Activated CD4-positive, alpha-beta T cell treated with anti-CD3 and anti-CD28 coated beads for 48 hours (primary cell): ENCODE data around the gene GPX5.
"Not testable (repeated sequence)": the region's sequence is repeated elsewhere in the genome, so short reads cannot be mapped to it uniquely, and the experiment has no call there.

ENCODE experiments used
- DNase-seq: peaks from one replicate; pipeline ENCODE4 v3.0.0-alpha.2; 2020

The GPX5 gene

GRCh38 chr6:28515676-28516075, 10.0 kb upstream of the GPX5 start, which contains the start of gene GPX6:
TSS of gene GPX6 (minus strand) at chr6:28515793. CDS start at chr6:28515743, 50 bp downstream.
- DNase-seq = no peak

- no peak for DNase-seq
Measured at GRCh38 chr6:28517964-28518363, 7.7 kb upstream of the GPX5 start.

- DNase-seq = no peak
Measured at GRCh38 chr6:28522594-28523240, 3.0 kb upstream of the GPX5 start.

GRCh38 chr6:28523241-28523622, 2.4 kb upstream of the GPX5 start:
- DNase-seq = peak; percentile 42

- DNase-seq = no peak
Measured at GRCh38 chr6:28530777-28531176, 5.1 kb downstream of the GPX5 start.

- no peak for DNase-seq
Measured at GRCh38 chr6:28531479-28532128, 5.9 kb downstream of the GPX5 start.

GRCh38 chr6:28534306-28534705, 8.6 kb downstream of the GPX5 start:
- DNase-seq = no peak

GRCh38 chr6:28534875-28535274, 9.2 kb downstream of the GPX5 start:
- no peak for DNase-seq

GRCh38 chr6:28537065-28537464, 11.4 kb downstream of the GPX5 start:
- DNase-seq = no peak

GRCh38 chr6:28537509-28538140, 11.9 kb downstream of the GPX5 start:
- peak; percentile 64 for DNase-seq

- DNase-seq = no peak
Measured at GRCh38 chr6:28541996-28542395, 16.3 kb downstream of the GPX5 start.

- DNase-seq = peak; percentile 74
Measured at GRCh38 chr6:28542440-28543296, 17.0 kb downstream of the GPX5 start.

GRCh38 chr6:28543651-28544610, 18.2 kb downstream of the GPX5 start:
- DNase-seq = peak; percentile 34

- DNase-seq = no peak
Measured at GRCh38 chr6:28545955-28546354, 20.3 kb downstream of the GPX5 start.

GRCh38 chr6:28547003-28547402, 21.3 kb downstream of the GPX5 start:
- not testable (repeated sequence) for DNase-seq

GRCh38 chr6:28551891-28552666, 26.4 kb downstream of the GPX5 start:
- DNase-seq = no peak

- DNase-seq = no peak
Measured at GRCh38 chr6:28553384-28553985, 27.8 kb downstream of the GPX5 start.

GRCh38 chr6:28553986-28554881, 28.6 kb downstream of the GPX5 start:
- no peak for DNase-seq

- DNase-seq = no peak
Measured at GRCh38 chr6:28555136-28555535, 29.5 kb downstream of the GPX5 start.

- DNase-seq = no peak
Measured at GRCh38 chr6:28558629-28559028, 32.9 kb downstream of the GPX5 start.
